Stimulated activated CD4-positive, alpha-beta T cell treated with anti-CD3 and anti-CD28 coated beads, Interleukin-1b, Interleukin-23, amount 100 ng/mL, for 4 hours (primary cell): ENCODE data around the gene PXMP4.

Experiments used
- DNase-seq, 2 donors: peaks; one replicate each; pipeline ENCODE4 v3.0.0-alpha.2; 2020; ENCODE audit warnings: low read depth in 2 of 2

Gene PXMP4

DNA sequence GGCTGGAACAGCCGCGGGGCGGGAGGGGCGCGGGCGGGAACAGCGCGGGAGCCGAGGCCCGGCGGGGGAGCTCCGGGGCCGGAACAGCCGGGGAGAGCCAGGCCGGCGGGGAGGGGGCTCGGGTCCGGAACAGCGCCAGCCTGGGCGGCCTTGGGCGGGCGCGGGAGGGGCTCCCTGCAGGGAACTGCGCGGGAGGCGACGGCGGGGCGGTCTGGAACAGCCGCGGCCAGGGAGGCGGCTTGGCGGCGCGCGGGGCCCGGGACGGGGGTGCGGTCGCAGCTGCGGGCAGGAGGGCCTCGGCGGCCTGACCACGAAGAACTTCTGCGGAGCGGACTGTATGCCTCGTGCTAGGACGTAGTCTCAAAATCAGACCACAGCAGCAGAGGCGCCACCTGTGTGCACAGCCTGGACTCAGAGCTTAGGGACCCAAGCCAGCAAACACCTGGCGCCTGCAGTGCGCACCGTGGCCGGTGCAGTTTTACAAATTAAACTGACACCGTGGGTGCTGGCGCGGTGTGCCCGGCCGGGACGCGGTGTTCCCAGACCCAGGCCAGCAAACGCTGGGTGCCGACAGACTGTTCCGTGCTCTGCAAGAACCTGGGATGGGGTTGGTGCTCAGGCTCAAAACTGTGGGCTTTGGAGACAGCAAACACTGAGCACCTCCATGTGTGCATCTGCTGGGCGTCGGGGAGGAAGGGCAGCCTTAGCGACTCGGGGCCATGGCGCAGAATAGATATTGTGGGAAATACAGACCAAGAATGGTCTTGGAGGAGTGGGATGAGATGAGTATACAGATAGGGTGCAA is 12.3 kb upstream of the PXMP4 start:
- DNase-seq = peak; percentile 74 to 80

DNA sequence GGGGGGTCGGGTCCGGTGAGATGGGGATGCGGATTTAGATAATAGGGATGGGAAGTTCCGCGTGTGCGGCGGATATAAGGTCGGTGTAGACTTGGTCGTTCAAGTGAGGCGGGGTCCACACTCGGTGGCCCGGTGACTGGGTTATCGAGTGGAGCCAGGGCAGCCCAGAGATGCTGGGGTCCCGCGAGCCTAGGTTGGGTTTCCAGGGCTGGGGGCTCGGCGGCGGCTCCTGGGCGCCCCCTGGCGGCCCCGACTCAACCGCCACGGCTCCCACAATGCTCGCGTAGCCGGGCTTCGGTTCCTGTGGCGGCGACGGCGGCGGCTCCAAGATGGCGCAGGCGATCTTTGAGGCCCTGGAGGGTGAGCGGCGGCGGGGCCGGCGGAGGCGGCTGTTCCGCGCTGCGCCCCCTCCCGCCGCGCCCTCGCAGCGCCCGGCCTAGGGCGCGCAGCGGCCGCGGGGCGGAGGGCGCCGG is 11.6 kb upstream of the PXMP4 start, which contains the start of gene ZNF341:
TSS of gene ZNF341 (plus strand) at position 304 of the 473 bp plus-strand sequence. CDS start at position 330, 26 bp downstream.
- peak; percentile 83 to 84 for DNase-seq

- no peak for DNase-seq
These were observed 11.0 kb upstream of the PXMP4 start for GRCh38 chr20:33730946-33731692.

- no peak for DNase-seq
These were observed 9.0 kb upstream of the PXMP4 start for GRCh38 chr20:33729101-33729500.

- DNase-seq = no peak
These were observed 8.4 kb upstream of the PXMP4 start for GRCh38 chr20:33728463-33728862.

DNA sequence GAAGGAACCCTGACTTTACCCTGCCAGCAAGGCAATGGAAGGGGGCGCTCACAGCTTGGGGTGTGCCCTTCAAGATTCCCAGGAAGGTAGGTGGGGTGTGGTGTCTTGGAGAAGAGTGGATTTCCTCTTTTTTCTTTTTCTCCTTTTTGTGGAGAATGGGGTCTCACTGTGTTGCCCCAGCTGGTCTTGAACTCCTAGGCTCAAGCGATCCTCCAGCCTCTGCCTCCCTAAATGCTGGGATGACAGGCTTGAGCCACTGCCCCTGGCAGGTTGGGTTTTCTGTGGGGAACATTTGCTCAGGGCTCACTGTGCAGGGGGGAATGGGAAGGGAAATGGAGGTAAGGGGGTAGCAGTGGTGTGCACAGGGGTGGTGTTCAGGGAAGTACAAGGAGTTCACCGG is 7.7 kb upstream of the PXMP4 start:
- no peak for DNase-seq

GRCh38 chr20:33727115-33727479 is 7.0 kb upstream of the PXMP4 start:
- no peak for DNase-seq

DNA sequence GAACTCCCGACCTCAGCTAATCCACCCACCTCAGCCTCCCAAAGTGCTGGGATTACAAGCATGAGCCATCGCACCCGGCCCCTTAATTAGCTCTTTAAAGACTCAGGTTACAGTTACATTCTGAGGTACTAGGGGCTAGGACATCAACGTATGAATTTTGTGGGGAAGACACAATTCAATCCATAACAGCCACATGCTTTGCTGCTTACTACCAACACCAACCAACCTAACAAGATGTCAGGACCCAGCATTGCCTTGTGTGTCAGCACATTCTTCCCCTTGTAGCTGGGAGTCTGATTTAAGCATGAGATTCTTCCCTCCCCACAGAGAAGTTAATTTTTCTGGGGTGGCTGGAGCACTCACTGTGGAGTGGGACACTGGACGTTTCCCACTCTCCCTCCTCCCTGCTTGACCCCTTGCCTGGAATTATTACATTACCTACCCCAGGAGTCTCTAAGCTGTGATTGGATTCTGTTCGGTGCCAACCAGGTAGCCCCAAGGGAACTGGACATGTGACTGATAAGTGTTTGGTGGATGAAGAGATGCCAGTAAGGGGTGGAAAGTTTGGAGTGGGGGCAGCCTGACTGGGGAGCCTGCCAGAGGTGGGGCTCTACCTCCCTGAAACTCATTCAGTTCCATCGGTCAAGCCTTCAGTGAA is 5.6 kb upstream of the PXMP4 start:
- DNase-seq = no peak

- no peak for DNase-seq
These were observed 4.5 kb upstream of the PXMP4 start for GRCh38 chr20:33724439-33725094.

GRCh38 chr20:33721391-33722140 is 1.5 kb upstream of the PXMP4 start:
- no peak for DNase-seq

DNA sequence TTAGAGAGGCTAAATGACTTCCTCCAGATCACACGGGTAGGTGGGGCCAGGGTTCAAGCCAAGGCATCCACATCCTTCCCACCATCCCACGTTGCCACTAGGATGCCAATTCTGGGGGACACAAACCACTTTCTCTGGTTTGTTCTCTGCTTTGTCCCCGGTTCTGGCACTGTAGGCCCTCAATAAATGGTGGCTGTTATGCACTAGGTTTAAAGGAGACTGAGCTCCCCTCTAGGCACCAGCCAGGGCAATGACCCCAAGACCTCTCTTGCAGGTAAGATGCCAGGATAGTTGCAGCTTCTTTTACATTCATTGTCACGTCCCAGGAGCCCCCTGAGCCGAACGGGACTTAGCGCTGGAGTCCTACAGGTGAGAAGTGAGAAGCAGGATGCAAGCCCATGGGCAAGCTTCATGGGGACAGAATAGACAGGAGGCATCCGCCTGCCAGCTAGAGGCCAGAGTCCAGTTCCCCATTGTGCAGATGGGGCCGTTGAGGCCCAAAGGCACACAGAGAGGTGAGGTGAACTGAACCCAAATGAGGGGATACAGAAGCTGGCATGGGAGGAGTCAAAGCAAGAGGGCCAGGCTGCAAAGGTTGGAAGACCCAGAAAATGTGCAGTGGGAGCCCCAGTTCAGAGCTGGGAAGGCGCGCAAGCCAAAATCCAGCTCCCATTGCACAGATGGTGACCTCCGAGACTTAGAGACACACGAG is 677 bp downstream of the PXMP4 start:
- DNase-seq = no peak

DNA sequence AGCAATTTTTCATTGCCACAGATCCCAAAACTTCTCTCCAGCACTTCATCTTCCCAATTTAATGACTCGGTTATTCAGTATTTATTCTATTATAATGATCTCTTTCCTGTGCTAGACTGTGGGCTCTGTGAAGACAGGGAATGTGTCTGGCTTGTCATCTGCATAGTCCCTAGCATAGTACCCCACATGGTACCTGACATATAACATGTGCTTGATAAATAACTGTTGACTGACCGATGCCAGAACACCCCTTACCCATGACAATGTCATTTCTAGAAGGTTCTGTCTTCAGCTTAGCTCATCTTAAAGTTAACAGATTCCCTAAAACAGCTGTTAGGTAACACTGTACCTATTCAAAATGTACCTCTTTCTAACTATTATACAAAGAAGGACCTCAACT is 3.6 kb downstream of the PXMP4 start:
- DNase-seq = no peak

DNA sequence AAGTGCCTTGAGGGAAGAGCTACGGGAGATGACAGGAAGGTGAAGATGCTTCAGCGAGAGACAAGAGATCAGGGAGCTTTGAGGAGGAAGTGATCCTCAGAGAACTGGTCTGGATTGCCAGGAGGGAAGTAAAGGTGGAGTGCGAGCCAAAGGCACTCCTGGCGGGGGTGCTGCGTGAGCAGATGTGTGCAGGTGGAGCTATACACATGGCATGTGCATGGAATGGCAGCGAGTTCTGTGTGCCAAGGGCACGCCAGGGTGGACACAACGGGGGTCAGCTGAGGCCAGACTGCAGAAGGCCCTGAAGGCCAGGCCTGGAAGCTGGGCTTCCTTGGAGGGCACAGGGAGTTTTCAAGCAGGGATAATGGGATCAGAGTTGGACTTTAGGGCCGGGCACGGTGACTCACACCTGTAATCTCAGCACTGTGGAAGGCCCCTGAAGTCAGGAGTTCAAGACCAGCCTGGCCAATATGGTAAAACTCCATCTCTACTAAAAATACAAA is 6.2 kb downstream of the PXMP4 start:
- DNase-seq = no peak

DNA sequence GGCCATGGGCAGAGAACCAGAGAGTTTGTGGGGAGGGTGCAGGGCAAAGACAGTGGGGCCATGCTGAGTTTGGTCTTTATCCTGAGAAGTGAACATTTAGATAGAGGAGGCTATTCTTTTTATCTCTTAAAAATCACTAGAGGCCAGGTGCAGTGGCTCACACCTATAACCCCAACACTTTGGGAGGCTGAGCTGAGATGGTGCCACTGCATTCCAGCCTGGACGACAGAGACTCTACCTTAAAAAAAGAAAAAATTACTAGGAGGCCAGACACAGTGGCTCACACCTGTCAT is 8.7 kb downstream of the PXMP4 start:
- no peak for DNase-seq

- no peak for DNase-seq
These were observed 9.2 kb downstream of the PXMP4 start for GRCh38 chr20:33710681-33711445.

GRCh38 chr20:33709905-33710541 is 10.1 kb downstream of the PXMP4 start:
- no peak for DNase-seq

- no peak for DNase-seq
These were observed 10.7 kb downstream of the PXMP4 start for GRCh38 chr20:33709398-33709797.

DNA sequence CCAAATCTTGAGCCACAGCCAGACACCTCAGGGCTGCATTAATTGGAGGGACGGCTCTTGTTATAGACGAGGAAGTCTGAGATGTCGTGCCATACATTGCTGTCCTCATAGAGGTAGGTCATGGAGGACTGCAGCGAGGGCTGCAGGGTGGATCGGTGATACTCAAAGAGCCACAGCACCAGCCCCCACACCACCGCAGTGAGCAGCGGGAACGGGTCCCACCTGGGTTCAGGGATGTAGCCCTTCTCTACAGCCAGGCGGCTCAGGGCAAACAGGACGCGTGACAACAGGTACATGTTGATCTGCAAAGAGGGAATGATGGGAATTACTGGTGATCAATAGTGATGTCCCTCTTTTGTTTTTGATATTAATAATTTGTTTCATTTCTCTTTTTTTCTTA is 12.4 kb downstream of the PXMP4 start:
- no peak for DNase-seq

DNA sequence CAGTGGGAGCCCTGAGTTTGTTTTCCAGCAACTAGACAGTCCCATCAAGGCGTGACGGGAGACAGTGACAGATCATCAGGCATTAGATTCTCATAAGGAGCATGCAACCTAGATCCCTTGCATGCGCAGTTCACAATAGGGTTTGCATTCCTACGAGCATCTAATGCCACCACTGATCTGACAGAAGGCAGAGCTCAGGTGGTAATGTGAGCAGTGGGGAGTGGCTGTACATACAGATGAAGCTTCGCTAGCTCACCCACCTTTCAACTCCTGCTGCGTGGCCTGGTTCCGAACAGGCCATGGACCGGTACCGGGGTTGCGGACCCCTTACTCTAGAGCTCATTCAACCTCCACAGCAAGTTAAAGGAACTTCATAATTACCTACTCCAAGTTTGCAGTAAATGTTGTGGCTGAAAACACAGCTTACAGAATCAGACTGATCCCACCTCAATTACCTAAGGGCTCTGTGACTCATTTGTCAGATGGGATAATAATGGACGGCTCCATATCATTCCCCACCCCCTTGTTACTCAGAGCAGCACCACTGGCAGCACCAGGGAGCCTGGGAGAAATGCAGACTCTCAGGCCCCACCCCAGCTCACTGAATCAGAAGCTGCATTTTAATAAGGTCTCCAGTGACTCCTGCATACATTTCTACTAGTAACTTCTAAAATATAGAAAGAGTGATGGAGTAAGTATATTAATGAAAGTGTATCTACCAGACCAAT is 15.7 kb downstream of the PXMP4 start:
- no peak for DNase-seq
